Thyroid gland (tissue), 4 donors: ENCODE results near the gene GATAD2A.

ENCODE experiments used
- CTCF ChIP-seq, 6 experiments: fragments of 200-600 bp in 3 of 6; fragments of 450-650 bp in 3 of 6; sonication (generic) in 3 of 6; IDR thresholded peaks; one replicate each; pipeline ENCODE4 v1.5.1; 2016 to 2019; ENCODE audit warnings: antibody characterized with exemption in 6 of 6, mild to moderate bottlenecking in 2 of 6, inconsistent platforms in 1 of 6, moderate library complexity in 1 of 6
- POLR2A ChIP-seq, 2 donors: fragments of 450-650 bp; IDR thresholded peaks; one replicate each; pipeline ENCODE4 v1.6.1; 2017; ENCODE audit warnings: antibody characterized with exemption in 2 of 2, mild to moderate bottlenecking in 2 of 2, moderate library complexity in 1 of 2

- TF ChIP-seq CTCF (IDR thresholded peaks at IDR 0.05) (no peak), POLR2A (IDR thresholded peaks at IDR 0.05) (no peak)
Observed at GRCh38 chr19:19451429-19452242, 46.2 kb downstream of the GATAD2A start.
